HG03039 (cell line): Measurements from ENCODE around the gene SEMA3E.

Source experiments
- ATAC-seq: cut with Tn5 transposase; IDR thresholded peaks from one replicate; pipeline ENCODE4 v1.9.1; 2021; ENCODE audit warnings: mild to moderate bottlenecking, moderate library complexity; ENCODE audit not compliant: unreplicated experiment

Gene SEMA3E

GRCh38 chr7:83366629-83367028 lies 282.3 kb downstream of the SEMA3E start:
- no peak for ATAC-seq

- no peak for ATAC-seq
Measured at GRCh38 chr7:83365746-83366145, 283.2 kb downstream of the SEMA3E start.

GRCh38 chr7:83362871-83363550 lies 285.9 kb downstream of the SEMA3E start:
- no peak for ATAC-seq

- ATAC-seq, result no peak
Measured at GRCh38 chr7:83359108-83359507, 289.8 kb downstream of the SEMA3E start.

- ATAC-seq, result no peak
Measured at GRCh38 chr7:83355143-83355542, 293.8 kb downstream of the SEMA3E start.

- ATAC-seq, result no peak
Measured at GRCh38 chr7:83347945-83348444, 300.9 kb downstream of the SEMA3E start.

GRCh38 chr7:83339907-83340306 lies 309.0 kb downstream of the SEMA3E start:
- no peak for ATAC-seq

GRCh38 chr7:83338277-83338950 lies 310.5 kb downstream of the SEMA3E start:
- ATAC-seq, result no peak

GRCh38 chr7:83337050-83337449 lies 311.9 kb downstream of the SEMA3E start:
- no peak for ATAC-seq

GRCh38 chr7:83326223-83326622 lies 322.7 kb downstream of the SEMA3E start:
- ATAC-seq, result no peak

GRCh38 chr7:83325083-83325482 lies 323.9 kb downstream of the SEMA3E start:
- no peak for ATAC-seq

- no peak for ATAC-seq
Measured at GRCh38 chr7:83324596-83324995, 324.3 kb downstream of the SEMA3E start.

- no peak for ATAC-seq
Measured at GRCh38 chr7:83321011-83321410, 327.9 kb downstream of the SEMA3E start.

GRCh38 chr7:83313931-83314330 lies 335.0 kb downstream of the SEMA3E start:
- no peak for ATAC-seq
